NCI-H82 treated with DMSO at 0.1 percent for 48 hours (cell line): ENCODE results near the gene ITPR2.
"Not testable (repeated sequence)": the region's sequence is repeated elsewhere in the genome, so short reads cannot be mapped to it uniquely, and the experiment has no call there.

Source experiments
- DNase-seq: peaks from one replicate; lab custom pipeline; 2025; ENCODE audit not compliant: unreplicated experiment; lab: John Stamatoyannopoulos, UW

The ITPR2 gene

DNA sequence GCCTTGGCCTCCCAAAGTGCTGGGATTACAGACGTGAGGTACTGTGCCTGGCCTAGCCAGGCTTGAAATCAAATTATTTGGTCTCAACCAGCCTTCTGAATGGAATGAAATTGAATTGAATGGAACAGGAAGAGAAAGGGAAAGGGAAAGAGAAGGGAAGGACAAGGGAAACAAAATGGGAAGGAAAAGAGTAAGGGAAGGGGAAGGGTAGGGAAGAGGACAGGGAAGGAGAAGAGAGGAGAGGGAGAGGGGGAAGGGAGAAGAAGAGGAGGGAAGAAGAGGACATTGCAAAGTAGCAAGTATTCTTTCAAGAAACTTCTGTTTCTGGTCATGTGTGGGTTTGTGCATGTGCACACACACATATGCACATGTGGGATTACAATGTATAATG is 97.8 kb downstream of the ITPR2 start:
- DNase-seq: no peak

DNA sequence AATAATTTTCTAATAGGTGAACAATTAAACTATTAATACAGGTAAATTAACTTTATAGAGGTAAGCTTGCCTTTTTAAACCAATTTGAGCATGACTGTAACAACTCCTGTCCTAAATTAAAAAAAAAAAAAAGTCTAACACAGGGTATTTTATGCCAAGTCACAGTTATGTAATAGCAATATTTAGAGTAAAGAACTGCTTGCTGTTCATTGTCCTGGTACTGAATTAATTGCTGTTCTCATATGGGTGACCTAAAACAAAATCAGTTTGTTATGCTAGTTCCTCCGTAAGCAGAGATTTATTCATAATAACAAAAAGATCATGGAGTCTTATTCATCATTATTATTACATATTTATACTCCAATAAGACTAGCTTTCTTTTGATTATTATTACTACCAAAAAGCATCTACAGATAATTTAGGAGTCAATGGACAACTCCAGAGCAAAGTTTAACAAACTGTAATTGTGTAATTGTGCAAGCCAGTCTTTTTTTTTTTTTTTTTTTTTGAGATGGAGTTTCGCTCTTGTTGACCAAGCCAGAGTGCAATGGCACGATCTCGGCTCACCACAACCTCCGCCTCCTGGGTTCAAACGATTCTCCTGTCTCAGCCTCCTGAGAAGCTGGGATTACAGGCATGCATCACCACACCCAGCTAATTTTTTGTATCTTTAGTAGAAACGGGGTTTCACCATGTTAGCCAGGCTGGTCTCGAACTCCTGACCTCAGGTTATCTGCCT is 98.3 kb downstream of the ITPR2 start:
- no peak for DNase-seq

DNA sequence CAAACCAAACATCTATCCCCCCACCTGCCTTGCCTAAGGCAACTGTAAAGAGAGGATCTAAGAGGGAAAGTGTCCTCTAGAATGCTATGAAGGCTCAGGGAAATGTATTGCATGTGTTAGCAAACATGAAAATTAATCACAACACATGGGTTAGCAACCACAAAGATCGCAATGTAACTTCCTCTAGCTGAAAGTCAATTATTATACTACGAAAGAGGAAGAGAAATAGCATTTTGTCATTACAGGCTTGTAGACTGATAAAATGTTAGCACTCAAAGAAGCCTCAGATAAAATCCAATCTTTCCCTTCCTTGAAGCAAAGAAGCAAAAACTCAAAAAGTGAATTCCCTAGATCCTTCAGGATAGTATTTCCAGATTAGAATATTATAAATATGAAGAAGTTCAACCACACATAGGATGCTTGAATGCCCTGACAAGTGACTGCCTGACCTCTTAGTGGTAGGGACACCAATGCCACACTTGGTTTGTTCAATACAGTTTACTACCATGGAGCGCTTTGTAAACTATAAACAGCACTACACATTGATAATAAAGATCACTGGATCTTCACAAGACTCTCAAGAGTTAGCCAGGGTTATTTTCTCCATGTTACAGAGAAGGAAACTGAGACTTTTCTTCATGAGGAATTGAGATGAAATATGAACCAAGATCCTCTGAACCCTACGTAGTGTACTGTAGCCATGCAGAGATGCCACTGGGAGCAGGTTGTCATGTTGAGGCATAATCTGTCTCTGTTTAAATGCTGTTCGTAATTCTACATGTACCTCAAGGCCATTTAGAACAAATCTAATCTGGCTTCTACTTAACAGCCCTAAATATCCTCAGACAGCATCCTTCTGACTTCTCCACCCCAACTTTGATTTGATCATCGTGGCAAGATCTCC is 100.7 kb downstream of the ITPR2 start:
- no peak for DNase-seq

GRCh38 chr12:26730481-26731350 is 102.3 kb downstream of the ITPR2 start:
- DNase-seq: no peak

- not testable (repeated sequence) for DNase-seq
These were observed 103.8 kb downstream of the ITPR2 start for GRCh38 chr12:26729137-26729671.

DNA sequence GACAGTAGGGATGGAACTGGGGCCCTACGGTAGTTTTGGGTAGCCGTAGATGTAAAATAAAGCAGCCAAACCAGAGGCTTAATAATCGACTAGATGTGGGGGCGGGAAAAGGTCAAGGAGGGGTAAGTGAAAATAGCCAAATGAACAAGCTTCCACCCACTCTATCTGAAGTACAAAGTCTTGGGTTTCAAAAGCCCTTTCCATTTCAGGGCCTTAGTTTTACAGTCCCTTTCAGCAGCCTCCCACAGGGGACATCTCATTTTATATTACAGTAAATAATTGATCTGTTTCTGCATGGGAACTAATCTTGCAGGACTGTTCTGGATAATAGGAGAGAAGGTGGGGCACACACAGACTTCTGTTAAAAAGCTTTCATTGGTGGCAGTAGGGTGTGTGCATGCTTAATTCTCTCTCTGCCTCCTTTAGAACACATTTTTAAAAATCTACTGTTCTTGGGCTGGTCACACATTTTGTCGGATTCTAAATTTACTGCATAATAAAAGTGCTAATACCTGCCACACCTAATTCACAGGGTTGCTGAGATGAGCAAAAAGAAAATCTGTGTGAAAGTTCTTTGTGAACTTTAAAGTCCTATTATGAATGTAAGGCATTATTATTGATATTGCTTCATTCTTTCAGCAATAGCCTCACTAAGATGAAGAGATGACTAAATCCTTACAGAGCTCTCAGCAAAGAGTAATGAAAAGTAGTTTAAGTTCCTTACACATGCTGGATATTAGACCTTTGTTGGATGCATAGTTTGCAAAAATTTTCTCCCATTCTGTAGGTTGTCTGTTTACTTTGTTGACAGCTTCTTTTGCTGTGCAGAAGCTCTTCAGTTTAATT is 104.6 kb downstream of the ITPR2 start:
- DNase-seq: no peak

GRCh38 chr12:26727482-26728204 is 105.4 kb downstream of the ITPR2 start:
- no peak for DNase-seq

- DNase-seq: no peak
These were observed 106.0 kb downstream of the ITPR2 start for GRCh38 chr12:26726956-26727355.

GRCh38 chr12:26725276-26725916 is 107.6 kb downstream of the ITPR2 start:
- DNase-seq: no peak

DNA sequence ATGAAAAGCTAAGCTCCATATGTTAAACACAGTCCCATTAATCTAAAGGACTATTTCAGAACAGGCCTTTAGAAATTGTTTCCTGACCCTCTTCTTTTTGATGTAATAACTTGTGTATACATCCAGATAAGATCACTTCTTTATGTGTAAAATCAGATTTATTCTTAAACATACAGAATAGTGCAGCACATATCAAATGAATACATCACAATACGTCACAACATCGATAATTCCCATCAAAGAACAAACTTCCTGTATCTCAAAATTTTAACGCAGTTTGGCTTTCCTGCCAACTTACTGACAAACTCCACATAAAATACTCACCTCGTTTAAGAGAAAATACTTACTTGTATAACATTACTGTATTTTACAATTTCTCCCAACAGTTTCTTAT is 108.7 kb downstream of the ITPR2 start:
- no peak for DNase-seq

DNA sequence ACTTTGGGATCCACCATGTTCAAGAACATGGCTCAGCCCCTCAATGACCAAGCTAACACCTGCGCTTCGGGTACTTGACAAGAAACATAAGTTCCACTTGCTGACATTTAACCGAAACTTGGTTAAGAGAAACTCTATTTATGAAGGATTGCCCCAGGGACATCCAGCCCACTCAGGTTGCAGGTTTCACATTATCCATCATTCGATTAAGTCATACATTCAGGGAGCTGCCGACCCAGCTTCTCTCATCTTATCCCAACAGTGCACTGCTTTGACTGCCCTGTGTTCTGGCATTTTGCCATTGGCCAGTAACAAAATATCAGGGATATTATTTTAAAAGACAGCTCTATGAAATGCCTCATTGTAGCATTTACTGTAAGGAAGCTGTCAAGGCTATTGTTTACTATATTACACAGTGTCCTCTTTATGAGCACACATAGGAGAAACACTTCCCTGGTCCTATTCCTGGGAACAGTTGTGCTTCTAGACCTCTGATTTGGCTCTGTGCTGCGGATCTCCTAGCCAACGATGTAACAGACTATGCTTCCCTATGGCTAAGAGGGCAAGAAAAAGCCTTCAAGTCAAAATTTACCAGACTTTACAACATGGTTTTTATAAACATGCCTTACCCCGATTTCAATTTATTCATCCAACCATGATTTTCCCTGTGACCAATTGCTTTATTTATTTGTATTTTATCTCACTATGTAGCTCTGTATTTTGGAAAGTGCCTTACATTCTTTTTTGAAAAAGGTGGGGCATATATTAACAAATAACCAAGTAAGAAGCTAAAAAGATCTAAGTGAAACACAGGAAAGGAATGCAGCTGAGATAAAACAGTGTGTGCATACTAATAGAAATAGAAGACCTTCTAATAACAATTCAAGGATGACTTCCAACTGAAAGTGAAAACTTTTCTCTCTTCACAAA is 109.3 kb downstream of the ITPR2 start:
- no peak for DNase-seq

DNA sequence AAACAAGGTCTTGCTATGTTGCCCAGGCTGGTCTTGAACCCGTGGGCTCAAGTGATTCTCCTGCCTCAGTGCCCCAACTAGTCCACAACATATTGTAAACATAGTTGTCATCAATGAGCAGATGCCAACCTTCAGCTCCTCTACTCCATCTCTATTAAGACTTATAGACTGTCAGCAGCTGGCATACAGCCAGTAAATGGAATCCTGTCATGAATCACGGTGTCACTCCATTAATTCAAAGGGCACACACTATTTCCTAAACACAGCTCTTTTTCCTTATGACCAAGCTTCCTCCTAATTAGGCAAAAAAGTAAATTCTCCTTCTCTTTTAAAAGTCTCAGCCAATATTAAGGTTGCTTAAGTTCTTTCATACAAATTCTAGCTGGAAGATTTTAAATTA is 111.2 kb downstream of the ITPR2 start:
- DNase-seq: peak; percentile 80

GRCh38 chr12:26719852-26720251 is 113.1 kb downstream of the ITPR2 start:
- no peak for DNase-seq

DNA sequence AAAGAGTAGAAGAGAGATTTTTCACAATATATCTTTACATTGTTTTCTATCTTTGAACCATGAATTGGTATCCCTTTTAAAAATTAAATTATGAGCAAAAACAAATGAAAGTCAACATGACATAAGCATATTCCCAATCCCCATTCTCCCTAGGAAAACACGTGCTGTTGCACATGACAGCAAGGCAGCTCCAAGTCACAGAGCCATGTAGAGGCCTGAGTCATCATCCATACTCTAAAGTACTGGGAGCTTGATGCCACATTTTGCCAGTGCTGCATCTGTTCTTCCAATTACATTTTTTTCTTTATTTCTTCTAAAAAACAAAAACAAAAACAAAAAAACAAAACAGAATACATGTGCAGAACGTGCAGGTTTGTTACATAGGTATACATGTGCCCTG is 115.2 kb downstream of the ITPR2 start:
- DNase-seq: no peak

DNA sequence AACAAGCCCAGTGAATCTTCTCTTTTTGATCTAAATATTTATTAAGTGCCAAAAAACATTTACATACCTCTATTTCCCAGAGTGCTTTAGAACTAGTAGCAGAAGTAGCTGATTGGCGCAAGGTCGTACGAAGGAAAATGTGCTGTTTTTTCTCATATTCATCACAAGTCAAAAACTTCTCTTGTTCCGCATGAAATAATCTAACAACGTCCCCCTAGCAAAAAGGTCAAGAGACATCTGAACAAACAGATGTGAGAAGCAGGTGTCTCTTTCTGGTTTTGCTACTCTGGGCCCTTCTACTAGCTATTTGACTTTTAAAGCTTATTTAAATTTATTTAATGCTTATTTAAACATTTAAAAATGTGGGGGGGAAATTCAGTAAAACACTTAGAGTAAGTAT is 117.8 kb downstream of the ITPR2 start:
- DNase-seq: no peak

GRCh38 chr12:26713885-26714383 is 119.1 kb downstream of the ITPR2 start:
- DNase-seq: no peak

GRCh38 chr12:26712892-26713291 is 120.1 kb downstream of the ITPR2 start:
- DNase-seq: no peak

DNA sequence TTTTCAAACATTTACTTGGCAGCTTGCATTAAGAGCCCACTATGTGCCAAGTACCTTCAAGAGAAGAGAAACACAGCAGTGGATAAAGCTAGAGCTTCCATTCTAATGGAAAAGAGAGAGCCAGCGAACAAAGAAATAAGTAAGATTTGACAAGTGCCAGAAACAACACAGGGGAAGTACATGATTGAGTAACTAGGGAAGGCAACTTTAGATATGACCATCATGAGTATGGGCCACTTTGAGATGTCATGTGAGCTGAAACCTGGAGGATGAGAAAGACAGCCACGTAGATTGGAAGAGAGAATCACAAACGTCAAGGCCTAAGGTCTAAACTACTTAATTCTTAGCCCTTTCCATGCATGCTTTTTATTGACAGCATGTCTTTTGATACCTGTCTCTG is 121.4 kb downstream of the ITPR2 start:
- no peak for DNase-seq
